SK-N-MC (cell line): ENCODE measurements around the gene AMPD1.

Source experiments
- EZH2 ChIP-seq: fragments of 200-600 bp; sonication (generic); IDR thresholded peaks from one replicate; pipeline ENCODE4 v1.6.1; 2017; ENCODE audit warnings: antibody characterized with exemption
- FOXP2 ChIP-seq: optimal IDR thresholded peaks from 2 replicates; pipeline ENCODE3; 2011; ENCODE audit warnings: mild to moderate bottlenecking, moderate library complexity; ENCODE audit not compliant: insufficient read depth; ENCODE audit errors: extremely low read length, control extremely low read depth
- POLR2AphosphoS5 ChIP-seq: IDR thresholded peaks from 2 replicates; pipeline ENCODE4 v1.6.1; 2012; ENCODE audit warnings: mild to moderate bottlenecking, low read depth, low read length, borderline replicate concordance

- TF ChIP-seq EZH2 (no peak), POLR2AphosphoS5 (no peak), FOXP2 (no peak)
These were observed 24.1 kb upstream of the AMPD1 start for GRCh38 chr1:114719424-114719787.
